WTC11 (cell line): Measurements from ENCODE around the gene RXRA.

Experiments
- CREB1 ChIP-seq: sonication (generic); formaldehyde crosslinking; IDR thresholded peaks from 2 replicates; pipeline ENCODE4 v1.8.0; 2023; ENCODE audit warnings: mild to moderate bottlenecking, missing genetic modification reagents
- CTCF ChIP-seq: fragments of 200-600 bp; IDR thresholded peaks from 2 replicates; pipeline ENCODE4 v1.8.0; 2022; ENCODE audit warnings: antibody characterized with exemption
- E2F4 ChIP-seq: sonication (generic); formaldehyde crosslinking; IDR thresholded peaks from 2 replicates; pipeline ENCODE4 v1.8.1; 2022; ENCODE audit warnings: low read depth, mild to moderate bottlenecking, moderate library complexity, missing genetic modification reagents, borderline replicate concordance
- MAX ChIP-seq: sonication (generic); formaldehyde crosslinking; IDR thresholded peaks from 2 replicates; pipeline ENCODE4 v1.8.0; 2022; ENCODE audit warnings: mild to moderate bottlenecking, missing genetic modification reagents
- NFYB ChIP-seq: sonication (generic); formaldehyde crosslinking; conservative IDR thresholded peaks from 2 replicates; pipeline ENCODE4 v1.8.0; 2022; ENCODE audit warnings: low read depth, missing genetic modification reagents
- SP1 ChIP-seq: sonication (generic); formaldehyde crosslinking; conservative IDR thresholded peaks from 2 replicates; pipeline ENCODE4 v1.8.1; 2022; ENCODE audit warnings: missing genetic modification reagents
- USF1 ChIP-seq: sonication (generic); formaldehyde crosslinking; IDR thresholded peaks from 2 replicates; pipeline ENCODE4 v1.8.0; 2022; ENCODE audit warnings: mild to moderate bottlenecking, missing genetic modification reagents
- USF2 ChIP-seq: sonication (generic); formaldehyde crosslinking; IDR thresholded peaks from 2 replicates; pipeline ENCODE4 v1.8.1; 2023; ENCODE audit warnings: mild to moderate bottlenecking, missing genetic modification reagents, moderate library complexity
- ZNF138 ChIP-seq: sonication (generic); formaldehyde crosslinking; conservative IDR thresholded peaks from 2 replicates; pipeline ENCODE4 v1.8.1; 2022; ENCODE audit warnings: mild to moderate bottlenecking, moderate library complexity, missing genetic modification reagents
- ZNF263 ChIP-seq: sonication (generic); formaldehyde crosslinking; IDR thresholded peaks from 2 replicates; pipeline ENCODE4 v1.8.1; 2022; ENCODE audit warnings: low read depth, mild to moderate bottlenecking, moderate library complexity, missing genetic modification reagents
- ZNF423 ChIP-seq: fragments of 250-450 bp; sonication (Bioruptor Pico); IDR thresholded peaks from 2 replicates; pipeline ENCODE4 v2.1.2; 2022; ENCODE audit warnings: mild to moderate bottlenecking, moderate library complexity

- TF ChIP-seq MAX (CRISPR knock-in tag) (no peak), CTCF (no peak), ZNF423 (no peak), USF1 (no peak), E2F4 (CRISPR knock-in tag) (no peak), NFYB (CRISPR knock-in tag) (no peak), USF2 (no peak), ZNF138 (CRISPR knock-in tag) (no peak), ZNF263 (no peak), SP1 (CRISPR knock-in tag) (no peak), CREB1 (CRISPR knock-in tag) (no peak)
These were observed 12.3 kb downstream of the RXRA start for GRCh38 chr9:134338394-134339182.
